Pulmonary artery endothelial cell (primary cell): ENCODE data around the gene GPR61. TPM values are rescaled to one million over a fixed set of nuclear protein-coding genes. Genes with fewer than 3 reads are reported as not detected.

Source experiments
- DNase-seq: peaks from one replicate; pipeline ENCODE4 v3.0.0-alpha.2; 2011; ENCODE audit warnings: low read depth, low spot score
- total RNA-seq: library from RNA; depleted of rRNA; stranded (reverse); fragments of >200 nt; gene quantifications from 2 replicates; pipeline ENCODE4 v1.2.3, GENCODE V29; 2014

The GPR61 gene
- total RNA-seq, 1 donor from 2014 or later: 0.46 TPM

- DNase-seq: no peak
Measured at GRCh38 chr1:109509176-109510134, 30.2 kb upstream of the GPR61 start, which contains the start of gene AMIGO1. Gene AMIGO1, minus strand, starts transcription at chr1:109509727. Its CDS starts 815 bp downstream, at chr1:109508912.

- DNase-seq: no peak
Measured at GRCh38 chr1:109513110-109513710, 26.5 kb upstream of the GPR61 start.

- no peak for DNase-seq
Measured at GRCh38 chr1:109514846-109515245, 24.8 kb upstream of the GPR61 start.

GRCh38 chr1:109516872-109517271, 22.8 kb upstream of the GPR61 start:
- no peak for DNase-seq

- DNase-seq: no peak
Measured at GRCh38 chr1:109517337-109517736, 22.3 kb upstream of the GPR61 start.

GRCh38 chr1:109521002-109521951, 18.4 kb upstream of the GPR61 start:
- no peak for DNase-seq

- no peak for DNase-seq
Measured at GRCh38 chr1:109522026-109522425, 17.6 kb upstream of the GPR61 start.

GRCh38 chr1:109523706-109524105, 16.0 kb upstream of the GPR61 start:
- DNase-seq: no peak

- DNase-seq: no peak
Measured at GRCh38 chr1:109527098-109527811, 12.4 kb upstream of the GPR61 start.

GRCh38 chr1:109527846-109528695, 11.6 kb upstream of the GPR61 start:
- DNase-seq: no peak

- DNase-seq: no peak
Measured at GRCh38 chr1:109528712-109529111, 11.0 kb upstream of the GPR61 start.

- DNase-seq: no peak
Measured at GRCh38 chr1:109529881-109530456, 9.7 kb upstream of the GPR61 start.

GRCh38 chr1:109530457-109531087, 9.1 kb upstream of the GPR61 start:
- no peak for DNase-seq

- DNase-seq: no peak
Measured at GRCh38 chr1:109531380-109531779, 8.3 kb upstream of the GPR61 start.

- DNase-seq: no peak
Measured at GRCh38 chr1:109531826-109532364, 7.8 kb upstream of the GPR61 start.

GRCh38 chr1:109532365-109533136, 7.1 kb upstream of the GPR61 start:
- DNase-seq: peak; percentile 36

GRCh38 chr1:109534307-109534858, 5.3 kb upstream of the GPR61 start:
- no peak for DNase-seq

GRCh38 chr1:109535481-109535880, 4.2 kb upstream of the GPR61 start:
- no peak for DNase-seq
